ENCODE measurements around the gene ZNF140. TPM values are rescaled to one million over a fixed set of nuclear protein-coding genes. Genes with fewer than 3 reads are reported as not detected.

The ZNF140 gene
- total and polyA plus RNA-seq, 8 donors: 6.5 to 19.6 (median 9.6) TPM

DNA sequence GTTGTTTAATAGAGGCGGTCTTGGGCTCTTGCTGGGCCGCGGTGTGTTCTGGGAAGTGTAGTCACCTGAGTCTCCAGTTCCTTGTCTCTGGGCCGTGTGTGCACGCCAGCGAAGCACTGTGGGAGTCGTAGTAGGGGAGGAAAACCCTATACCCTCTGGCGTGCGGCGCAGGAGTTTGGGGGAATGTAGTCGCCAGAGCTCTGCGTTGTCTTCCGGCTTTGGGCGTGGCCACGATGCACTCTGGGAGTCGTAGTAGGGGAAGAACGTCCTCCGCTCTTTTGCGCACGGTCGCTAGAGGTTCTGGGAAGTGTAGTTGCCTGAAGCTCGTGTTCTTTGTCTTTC, 726 bp upstream of the ZNF140 start:
- peak; percentile 97 for FAIRE-seq
- peaks cover under 1 to 23% (median 12%) of the 10 kb centered on the region in 3 donors for H3K36me3 ChIP-seq
- H3K4me1 ChIP-seq: no peaks in the 10 kb centered on the region
- 0% methylated on average over 22 of the region's 22 CpGs for WGBS, 2 donors
- H3K4me3 ChIP-seq: peak overlapping the region; percentile 64 to 87 (median 76)
- DNase-seq: peak; percentile 91 to 99 (median 98)
- intact Hi-C loops (cut with DNase I): no loop called here
- peak; percentile 88 to 94 (median 90) for ATAC-seq
- peaks cover 0 to 4% (median 1%) of the 10 kb centered on the region in 4 donors for H3K9me3 ChIP-seq
- no peaks in the 10 kb centered on the region for H3K27me3 ChIP-seq
- TF ChIP-seq, protein P1, sequence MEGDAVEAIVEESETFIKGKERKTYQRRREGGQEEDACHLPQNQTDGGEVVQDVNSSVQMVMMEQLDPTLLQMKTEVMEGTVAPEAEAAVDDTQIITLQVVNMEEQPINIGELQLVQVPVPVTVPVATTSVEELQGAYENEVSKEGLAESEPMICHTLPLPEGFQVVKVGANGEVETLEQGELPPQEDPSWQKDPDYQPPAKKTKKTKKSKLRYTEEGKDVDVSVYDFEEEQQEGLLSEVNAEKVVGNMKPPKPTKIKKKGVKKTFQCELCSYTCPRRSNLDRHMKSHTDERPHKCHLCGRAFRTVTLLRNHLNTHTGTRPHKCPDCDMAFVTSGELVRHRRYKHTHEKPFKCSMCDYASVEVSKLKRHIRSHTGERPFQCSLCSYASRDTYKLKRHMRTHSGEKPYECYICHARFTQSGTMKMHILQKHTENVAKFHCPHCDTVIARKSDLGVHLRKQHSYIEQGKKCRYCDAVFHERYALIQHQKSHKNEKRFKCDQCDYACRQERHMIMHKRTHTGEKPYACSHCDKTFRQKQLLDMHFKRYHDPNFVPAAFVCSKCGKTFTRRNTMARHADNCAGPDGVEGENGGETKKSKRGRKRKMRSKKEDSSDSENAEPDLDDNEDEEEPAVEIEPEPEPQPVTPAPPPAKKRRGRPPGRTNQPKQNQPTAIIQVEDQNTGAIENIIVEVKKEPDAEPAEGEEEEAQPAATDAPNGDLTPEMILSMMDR (IDR thresholded peaks at IDR 0.05): no peak
- H3K27ac ChIP-seq: peak overlapping the region; percentile 94 to 99 (median 96)

DNA sequence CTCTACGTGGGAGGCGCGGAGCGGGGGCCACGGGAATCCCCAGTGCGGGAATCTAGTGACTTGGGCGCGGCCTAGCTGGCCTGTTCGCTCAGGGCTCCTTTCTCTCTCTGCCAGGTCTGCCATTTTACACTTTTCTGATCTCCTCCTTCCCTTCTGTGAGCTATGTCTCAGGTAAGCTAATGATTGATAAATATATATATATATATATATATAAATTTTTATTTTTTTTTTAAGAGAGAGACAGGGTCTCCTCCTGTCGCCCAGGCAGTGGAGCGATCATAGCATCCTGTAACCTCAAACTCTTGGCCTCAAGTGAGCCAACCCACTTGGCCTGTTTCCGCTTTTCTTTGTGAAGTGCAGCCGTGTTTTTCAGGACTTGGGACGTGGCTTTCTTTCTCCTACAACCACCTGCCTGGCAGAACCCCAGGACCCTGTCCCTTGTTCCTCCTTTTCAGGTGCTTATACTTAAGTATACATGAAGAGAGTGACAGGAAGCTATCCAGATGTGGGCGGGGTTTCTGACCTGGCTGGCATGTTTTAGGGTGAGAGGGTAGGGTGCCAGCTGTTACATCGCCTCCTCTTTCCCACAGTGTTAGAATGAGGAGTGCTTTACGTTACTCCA, 547 bp downstream of the ZNF140 start:
- TF ChIP-seq, protein P1 (IDR thresholded peaks at IDR 0.05): no peak
- DNase-seq (peak in 3 of 6 donors; percentile 19 to 51 (median 44)), ATAC-seq (peak in 1 of 4 donors; percentile 10)

DNA sequence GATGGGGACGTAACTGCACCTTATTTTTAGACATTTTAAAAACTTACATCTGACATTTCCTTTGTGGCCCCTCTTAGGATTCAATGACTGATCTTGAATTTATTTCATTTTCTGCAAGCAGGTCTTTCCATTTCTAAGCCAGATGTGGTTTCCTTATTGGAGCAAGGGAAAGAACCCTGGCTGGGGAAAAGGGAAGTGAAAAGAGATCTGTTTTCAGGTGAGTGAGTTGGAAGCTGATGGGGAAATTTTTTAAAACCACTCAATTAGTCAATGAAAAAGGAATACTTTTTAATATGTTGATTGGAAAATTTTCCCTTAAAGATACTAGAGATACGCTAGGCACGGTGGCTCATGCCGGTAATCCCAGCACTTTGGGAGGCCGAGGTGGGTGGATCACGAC, 2.6 kb downstream of the ZNF140 start:
- 98 to 99% methylated on average over 6 of the region's 6 CpGs for WGBS, 2 donors
- intact Hi-C loops (cut with DNase I): no loop called here

More for the DNA sequence above, 547 bp downstream of the ZNF140 start:
- Histone ChIP-seq H3K36me3 (peaks cover 5 to 36% (median 25%) of the 10 kb centered on the region in 3 donors), H3K27me3 (no peaks in the 10 kb centered on the region), H3K9me3 (peaks cover 0 to 4% (median 1%) of the 10 kb centered on the region in 4 donors), H3K4me3 (peak overlapping the region; percentile 64 to 87 (median 76)), H3K27ac (peak overlapping the region; percentile 94 to 99 (median 96)), H3K4me1 (no peaks in the 10 kb centered on the region)
- 19 to 20% methylated on average over 17 of the region's 17 CpGs for WGBS, 2 donors
- no peak for FAIRE-seq
- intact Hi-C loops (cut with DNase I): no loop called here

DNA sequence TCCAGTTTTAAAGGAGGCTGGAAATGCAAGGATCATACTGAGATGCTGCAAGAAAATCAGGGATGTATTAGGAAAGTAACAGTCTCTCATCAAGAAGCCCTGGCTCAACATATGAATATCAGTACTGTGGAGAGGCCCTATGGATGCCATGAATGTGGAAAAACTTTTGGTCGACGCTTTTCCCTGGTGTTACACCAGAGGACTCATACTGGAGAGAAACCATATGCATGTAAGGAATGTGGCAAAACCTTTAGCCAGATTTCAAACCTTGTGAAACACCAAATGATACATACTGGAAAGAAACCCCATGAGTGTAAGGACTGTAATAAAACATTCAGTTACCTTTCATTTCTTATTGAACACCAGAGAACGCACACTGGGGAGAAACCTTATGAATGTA, 24.9 kb downstream of the ZNF140 start:
- intact Hi-C loops (cut with DNase I): no loop called here
- DNase-seq (no peak), FAIRE-seq (no peak), ATAC-seq (no peak)
- H3K27ac ChIP-seq: no peak overlapping the region
- no peaks in the 10 kb centered on the region for H3K27me3 ChIP-seq
- TF ChIP-seq, protein P1 (IDR thresholded peaks at IDR 0.05): no peak
- peaks cover 13 to 59% (median 23%) of the 10 kb centered on the region in 3 donors for H3K36me3 ChIP-seq
- no peaks in the 10 kb centered on the region for H3K4me1 ChIP-seq
- WGBS, 2 donors: 97 to 98% methylated on average over 3 of the region's 3 CpGs
- H3K4me3 ChIP-seq: no peak overlapping the region
- H3K9me3 ChIP-seq: peaks cover 0 to 47% (median 18%) of the 10 kb centered on the region in 4 donors

More for the DNA sequence above, 2.6 kb downstream of the ZNF140 start:
- H3K4me3 ChIP-seq: no peak overlapping the region
- no peaks in the 10 kb centered on the region for H3K4me1 ChIP-seq
- no peak for FAIRE-seq
- no peak overlapping the region for H3K27ac ChIP-seq
- TF ChIP-seq, protein P1 (IDR thresholded peaks at IDR 0.05): no peak
- H3K9me3 ChIP-seq: peaks cover 0 to 10% (median 2%) of the 10 kb centered on the region in 4 donors
- no peaks in the 10 kb centered on the region for H3K27me3 ChIP-seq
- ATAC-seq: no peak
- peaks cover 5 to 57% (median 40%) of the 10 kb centered on the region in 3 donors for H3K36me3 ChIP-seq
- DNase-seq: no peak

DNA sequence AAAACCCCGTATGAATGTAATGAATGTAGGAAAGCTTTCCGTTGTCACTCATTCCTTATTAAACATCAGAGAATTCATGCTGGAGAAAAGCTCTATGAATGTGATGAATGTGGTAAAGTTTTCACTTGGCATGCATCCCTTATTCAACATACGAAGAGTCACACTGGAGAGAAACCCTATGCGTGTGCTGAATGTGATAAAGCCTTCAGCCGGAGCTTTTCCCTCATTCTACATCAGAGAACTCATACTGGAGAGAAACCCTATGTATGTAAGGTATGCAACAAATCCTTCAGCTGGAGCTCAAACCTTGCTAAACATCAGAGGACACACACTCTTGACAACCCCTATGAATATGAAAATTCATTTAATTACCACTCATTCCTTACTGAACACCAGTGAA, 25.5 kb downstream of the ZNF140 start:
- ATAC-seq: no peak
- no peak for FAIRE-seq

More for the DNA sequence above, 25.5 kb downstream of the ZNF140 start:
- Histone ChIP-seq H3K4me1 (no peaks in the 10 kb centered on the region), H3K4me3 (no peak overlapping the region), H3K27me3 (no peaks in the 10 kb centered on the region), H3K36me3 (peaks cover 9 to 53% (median 22%) of the 10 kb centered on the region in 3 donors), H3K9me3 (peaks cover 0 to 47% (median 18%) of the 10 kb centered on the region in 4 donors), H3K27ac (no peak overlapping the region)
- 96 to 99% methylated on average over 5 of the region's 5 CpGs for WGBS, 2 donors
- TF ChIP-seq, protein P1 (IDR thresholded peaks at IDR 0.05): no peak
- DNase-seq: no peak
- intact Hi-C loops (cut with DNase I): no loop called here

All from pancreas (tissue), 10 donors.